Stomach (tissue), 4 donors: Measurements from ENCODE around the gene GJA9.

Experiments used
- CTCF ChIP-seq, 7 experiments: fragments of 450-650 bp in 4 of 7; fragments of 200-600 bp in 3 of 7; sonication (generic) in 3 of 7; IDR thresholded peaks; one replicate each; pipeline ENCODE4 v1.5.1; 2016 to 2019; ENCODE audit warnings: antibody characterized with exemption in 7 of 7, control low read depth in 2 of 7, mild to moderate bottlenecking in 1 of 7
- POLR2A ChIP-seq, 4 donors: fragments of 450-650 bp; IDR thresholded peaks; one replicate each; pipeline ENCODE4 v1.6.1; 2016; ENCODE audit warnings: antibody characterized with exemption in 4 of 4, control low read depth in 2 of 4, mild to moderate bottlenecking in 1 of 4, moderate library complexity in 1 of 4
- POLR2AphosphoS5 ChIP-seq, 3 donors: sonication (generic); formaldehyde crosslinking; IDR thresholded peaks; one replicate each; pipeline ENCODE4 v1.6.1; 2016; ENCODE audit warnings: antibody characterized with exemption in 3 of 3

- TF ChIP-seq POLR2A (IDR thresholded peaks at IDR 0.05) = no peak
- TF ChIP-seq POLR2AphosphoS5 (IDR thresholded peaks at IDR 0.05) = no peak
- no peak for TF ChIP-seq CTCF (IDR thresholded peaks at IDR 0.05)
These were observed 49.5 kb downstream of the GJA9 start for GRCh38 chr1:38831731-38832369.
